GM18873 (cell line): Measurements from ENCODE around the gene CTIF.
"Not testable (repeated sequence)": the region's sequence is repeated elsewhere in the genome, so short reads cannot be mapped to it uniquely, and the experiment has no call there.

ENCODE experiments used
- ATAC-seq: cut with Tn5 transposase; IDR thresholded peaks from one replicate; pipeline ENCODE4 v1.9.1; 2021; ENCODE audit warnings: mild to moderate bottlenecking, moderate library complexity, moderate number of reproducible peaks; ENCODE audit not compliant: unreplicated experiment, low FRiP score

CTIF gene

GRCh38 chr18:48868468-48869466 lies 329.9 kb downstream of the CTIF start:
- peak; percentile 82 for ATAC-seq

- no peak for ATAC-seq
These were observed 330.8 kb downstream of the CTIF start for GRCh38 chr18:48869591-48869990.

GRCh38 chr18:48870926-48871325 lies 332.1 kb downstream of the CTIF start:
- ATAC-seq, result not testable (repeated sequence)

- ATAC-seq, result no peak
These were observed 332.7 kb downstream of the CTIF start for GRCh38 chr18:48871391-48872166.

GRCh38 chr18:48872234-48873145 lies 333.7 kb downstream of the CTIF start:
- no peak for ATAC-seq

- no peak for ATAC-seq
These were observed 335.4 kb downstream of the CTIF start for GRCh38 chr18:48874233-48874632.

- no peak for ATAC-seq
These were observed 335.9 kb downstream of the CTIF start for GRCh38 chr18:48874701-48875162.

- no peak for ATAC-seq
These were observed 336.6 kb downstream of the CTIF start for GRCh38 chr18:48875314-48875941.

- no peak for ATAC-seq
These were observed 337.2 kb downstream of the CTIF start for GRCh38 chr18:48875942-48876511.

- no peak for ATAC-seq
These were observed 337.8 kb downstream of the CTIF start for GRCh38 chr18:48876590-48876989.

- ATAC-seq, result no peak
These were observed 339.1 kb downstream of the CTIF start for GRCh38 chr18:48877941-48878340.

GRCh38 chr18:48878471-48878870 lies 339.6 kb downstream of the CTIF start:
- no peak for ATAC-seq

GRCh38 chr18:48879008-48879431 lies 340.2 kb downstream of the CTIF start:
- ATAC-seq, result no peak

- ATAC-seq, result no peak
These were observed 342.1 kb downstream of the CTIF start for GRCh38 chr18:48880931-48881330.

GRCh38 chr18:48882379-48882778 lies 343.5 kb downstream of the CTIF start:
- no peak for ATAC-seq

- ATAC-seq, result no peak
These were observed 345.5 kb downstream of the CTIF start for GRCh38 chr18:48884306-48884705.

- no peak for ATAC-seq
These were observed 345.9 kb downstream of the CTIF start for GRCh38 chr18:48884771-48885170.

- ATAC-seq, result no peak
These were observed 346.6 kb downstream of the CTIF start for GRCh38 chr18:48885266-48885923.

GRCh38 chr18:48885924-48886400 lies 347.1 kb downstream of the CTIF start:
- ATAC-seq, result no peak
